ENCODE results near the gene SOX15.
A peak's percentile ranks its signal among the peaks of the same experiment; 100 is the strongest.

Gene SOX15

DNA sequence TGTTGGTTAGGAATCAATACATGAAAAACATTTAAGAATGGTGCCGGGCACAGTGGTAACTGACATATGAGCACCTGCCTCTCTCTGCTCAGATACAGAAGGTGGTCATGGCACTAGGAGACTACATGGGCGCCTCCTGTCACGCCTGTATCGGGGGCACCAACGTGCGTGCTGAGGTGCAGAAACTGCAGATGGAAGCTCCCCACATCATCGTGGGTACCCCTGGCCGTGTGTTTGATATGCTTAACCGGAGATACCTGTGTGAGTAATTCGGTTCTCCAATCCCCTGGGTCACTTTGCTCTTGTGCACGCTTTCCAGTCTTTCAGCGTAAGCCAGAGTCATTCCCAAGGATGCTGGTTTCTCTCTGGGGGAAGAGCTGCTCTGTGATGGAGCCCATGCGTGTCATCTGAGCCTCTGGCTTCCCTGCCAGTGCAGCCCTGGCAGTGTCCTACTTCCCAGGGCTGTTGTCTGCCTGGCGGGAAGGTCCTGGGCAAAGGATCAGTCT, 13.4 kb downstream of the SOX15 start:
- no peak for DNase-seq

DNA sequence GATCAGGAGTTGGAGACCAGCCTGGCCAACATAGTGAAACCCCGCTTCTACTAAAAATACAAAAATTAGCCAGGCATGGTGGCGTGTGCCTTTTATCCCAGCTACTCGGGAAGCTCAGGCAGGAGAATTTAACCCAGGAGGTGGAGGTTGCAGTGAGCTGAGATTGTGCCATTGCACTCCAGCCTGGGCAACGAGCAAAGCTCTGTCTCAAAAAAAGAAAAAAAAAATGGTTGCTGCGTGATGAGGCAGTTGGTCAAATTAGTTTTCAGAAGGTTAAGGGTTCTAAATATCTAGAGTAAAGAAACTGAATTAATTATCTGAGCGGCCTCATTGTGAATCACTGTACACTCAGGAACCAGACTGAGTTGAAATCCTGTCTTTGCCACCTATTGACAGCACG, 13.9 kb downstream of the SOX15 start:
- no peak for DNase-seq

DNA sequence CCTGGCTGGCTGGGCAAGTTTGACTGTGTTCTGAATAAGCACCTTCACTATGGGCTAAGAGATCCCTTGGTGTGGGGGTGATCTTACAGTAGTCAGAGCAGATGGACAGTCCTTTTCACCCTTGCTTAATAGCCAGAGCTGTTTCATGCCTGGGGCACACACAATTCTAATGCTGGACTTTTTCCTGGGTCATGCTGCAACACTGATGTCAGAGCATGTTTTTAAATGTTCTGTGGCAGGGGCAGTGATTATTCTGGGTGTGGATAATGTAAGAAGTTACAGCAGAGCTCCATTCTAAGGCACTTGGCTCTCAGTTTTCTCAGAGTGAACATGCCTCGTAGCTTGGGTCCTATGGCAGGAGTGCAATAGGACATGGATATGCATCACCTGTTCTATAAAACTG, 14.4 kb downstream of the SOX15 start:
- DNase-seq: no peak

DNA sequence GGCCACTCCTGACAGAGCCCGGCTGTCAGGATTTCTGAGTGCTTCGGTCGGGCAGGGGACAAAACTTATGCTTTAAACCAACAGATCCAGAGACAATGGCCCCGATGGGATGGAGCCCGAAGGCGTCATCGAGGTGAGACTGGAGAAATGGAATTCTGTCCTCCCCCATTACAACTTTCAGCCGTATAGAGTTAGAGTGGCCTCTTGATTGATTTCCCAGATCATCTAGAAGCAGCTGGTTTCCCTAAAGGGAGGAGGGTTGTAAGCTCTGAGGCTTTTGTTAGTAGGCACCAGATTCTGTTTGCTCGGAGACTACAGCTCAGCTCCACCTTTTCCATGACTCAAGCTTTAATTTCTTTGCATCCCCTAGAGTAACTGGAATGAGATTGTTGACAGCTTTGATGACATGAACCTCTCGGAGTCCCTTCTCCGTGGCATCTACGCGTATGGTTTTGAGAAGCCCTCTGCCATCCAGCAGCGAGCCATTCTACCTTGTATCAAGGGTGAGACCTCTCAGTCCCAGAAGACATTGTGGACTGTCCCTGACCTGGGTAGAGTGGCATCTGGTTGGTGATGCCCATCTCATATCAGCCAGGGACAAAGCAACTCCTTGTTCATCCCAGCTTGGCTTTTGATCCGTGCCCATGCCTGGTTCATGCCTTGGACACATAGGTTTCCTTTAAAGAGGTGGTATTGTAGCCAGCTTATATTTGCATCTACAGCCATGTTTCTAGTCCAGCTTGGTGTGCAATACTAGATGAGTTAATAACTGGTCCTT, 15.5 kb downstream of the SOX15 start:
- no peak for DNase-seq

- DNase-seq: peak; percentile 94
Observed at GRCh38 chr17:7573324-7574080, 16.4 kb downstream of the SOX15 start.

GRCh38 chr17:7572588-7573323, 17.1 kb downstream of the SOX15 start:
- DNase-seq: peak; percentile 100

DNA sequence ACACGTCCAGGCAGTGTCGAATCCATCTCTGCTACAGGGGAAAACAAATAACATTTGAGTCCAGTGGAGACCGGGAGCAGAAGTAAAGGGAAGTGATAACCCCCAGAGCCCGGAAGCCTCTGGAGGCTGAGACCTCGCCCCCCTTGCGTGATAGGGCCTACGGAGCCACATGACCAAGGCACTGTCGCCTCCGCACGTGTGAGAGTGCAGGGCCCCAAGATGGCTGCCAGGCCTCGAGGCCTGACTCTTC, 17.6 kb downstream of the SOX15 start:
- no peak for DNase-seq

GRCh38 chr17:7570351-7570750, 19.5 kb downstream of the SOX15 start:
- no peak for DNase-seq

DNA sequence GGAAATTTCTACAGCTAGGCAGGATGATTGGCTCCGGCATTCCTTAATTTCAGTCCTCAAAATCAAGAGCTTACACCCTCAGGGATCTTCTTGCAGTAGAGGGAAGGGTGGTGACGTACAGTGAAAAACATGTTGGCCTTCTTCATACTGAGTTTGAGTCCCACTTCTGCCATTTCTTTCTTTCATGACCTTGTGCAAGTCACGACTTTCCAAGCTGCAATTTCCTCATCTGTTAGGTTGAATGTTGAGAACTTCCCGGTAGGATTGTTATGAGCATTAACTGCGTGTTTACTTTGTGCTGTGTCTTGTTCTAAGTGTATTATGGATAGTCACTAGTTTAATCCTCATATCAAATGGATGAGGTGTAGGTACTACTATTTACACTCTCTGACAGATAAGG, 20.3 kb downstream of the SOX15 start:
- no peak for DNase-seq

DNA sequence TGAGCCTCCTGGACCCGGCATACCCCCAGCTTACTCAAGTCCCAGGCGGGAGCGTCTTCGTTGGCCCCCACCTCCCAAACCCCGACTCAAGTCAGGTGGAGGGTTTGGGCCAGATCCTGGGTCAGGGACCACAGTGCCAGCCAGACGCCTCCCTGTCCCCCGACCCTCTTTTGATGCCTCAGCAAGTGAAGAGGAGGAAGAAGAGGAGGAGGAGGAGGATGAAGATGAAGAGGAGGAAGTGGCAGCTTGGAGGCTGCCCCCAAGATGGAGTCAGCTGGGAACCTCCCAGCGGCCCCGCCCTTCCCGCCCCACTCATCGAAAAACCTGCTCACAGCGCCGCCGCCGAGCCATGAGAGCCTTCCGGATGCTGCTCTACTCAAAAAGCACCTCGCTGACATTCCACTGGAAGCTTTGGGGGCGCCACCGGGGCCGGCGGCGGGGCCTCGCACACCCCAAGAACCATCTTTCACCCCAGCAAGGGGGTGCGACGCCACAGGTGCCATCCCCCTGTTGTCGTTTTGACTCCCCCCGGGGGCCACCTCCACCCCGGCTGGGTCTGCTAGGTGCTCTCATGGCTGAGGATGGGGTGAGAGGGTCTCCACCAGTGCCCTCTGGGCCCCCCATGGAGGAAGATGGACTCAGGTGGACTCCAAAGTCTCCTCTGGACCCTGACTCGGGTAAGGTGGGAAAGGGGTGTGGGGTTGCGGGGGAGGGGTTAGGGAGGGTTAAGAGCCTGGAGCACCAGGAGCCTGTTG, 26.6 kb downstream of the SOX15 start:
- no peak for DNase-seq

- DNase-seq: no peak
Observed at GRCh38 chr17:7562208-7562605, 27.7 kb downstream of the SOX15 start.

- peak; percentile 93 for DNase-seq
Observed at GRCh38 chr17:7561589-7562207, 28.2 kb downstream of the SOX15 start, which contains the start of gene SENP3. TSS of gene SENP3 (plus strand) at chr17:7561919. CDS start at chr17:7563077, 1,158 bp downstream.

- DNase-seq: peak; percentile 94
Observed at GRCh38 chr17:7561028-7561575, 28.8 kb downstream of the SOX15 start.

DNA sequence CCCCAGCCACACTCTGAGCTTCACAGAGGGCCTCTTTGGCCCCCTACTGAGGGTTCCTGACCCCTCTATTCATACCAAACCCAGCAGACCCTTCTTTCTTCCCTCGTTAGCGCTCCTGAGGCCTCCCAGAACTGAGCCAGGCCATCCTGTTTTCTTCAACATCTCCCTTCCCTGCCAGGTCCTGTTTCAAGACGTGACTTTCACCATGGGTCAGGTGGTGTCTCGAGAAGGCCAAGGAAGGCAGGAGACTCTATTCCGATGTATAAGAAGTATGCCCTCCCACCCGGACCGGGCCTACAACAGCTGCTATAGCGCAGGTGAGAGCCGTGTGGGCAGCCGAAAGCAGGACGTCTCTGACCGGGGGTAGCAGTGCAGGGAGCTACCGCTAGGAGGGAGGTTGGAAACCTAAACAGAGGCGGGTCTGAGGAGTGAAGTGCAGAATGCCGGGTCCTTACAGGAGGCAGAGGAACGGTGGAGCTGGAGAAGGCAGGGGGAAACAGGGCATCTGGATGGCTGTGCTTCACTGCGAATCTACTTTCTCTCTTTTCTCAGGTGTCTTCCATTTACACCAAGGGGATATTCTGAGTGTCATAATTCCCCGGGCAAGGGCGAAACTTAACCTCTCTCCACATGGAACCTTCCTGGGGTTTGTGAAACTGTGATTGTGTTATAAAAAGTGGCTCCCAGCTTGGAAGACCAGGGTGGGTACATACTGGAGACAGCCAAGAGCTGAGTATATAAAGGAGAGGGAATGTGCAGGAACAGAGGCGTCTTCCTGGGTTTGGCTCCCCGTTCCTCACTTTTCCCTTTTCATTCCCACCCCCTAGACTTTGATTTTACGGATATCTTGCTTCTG, 29.5 kb downstream of the SOX15 start:
- peak; percentile 72 for DNase-seq

DNA sequence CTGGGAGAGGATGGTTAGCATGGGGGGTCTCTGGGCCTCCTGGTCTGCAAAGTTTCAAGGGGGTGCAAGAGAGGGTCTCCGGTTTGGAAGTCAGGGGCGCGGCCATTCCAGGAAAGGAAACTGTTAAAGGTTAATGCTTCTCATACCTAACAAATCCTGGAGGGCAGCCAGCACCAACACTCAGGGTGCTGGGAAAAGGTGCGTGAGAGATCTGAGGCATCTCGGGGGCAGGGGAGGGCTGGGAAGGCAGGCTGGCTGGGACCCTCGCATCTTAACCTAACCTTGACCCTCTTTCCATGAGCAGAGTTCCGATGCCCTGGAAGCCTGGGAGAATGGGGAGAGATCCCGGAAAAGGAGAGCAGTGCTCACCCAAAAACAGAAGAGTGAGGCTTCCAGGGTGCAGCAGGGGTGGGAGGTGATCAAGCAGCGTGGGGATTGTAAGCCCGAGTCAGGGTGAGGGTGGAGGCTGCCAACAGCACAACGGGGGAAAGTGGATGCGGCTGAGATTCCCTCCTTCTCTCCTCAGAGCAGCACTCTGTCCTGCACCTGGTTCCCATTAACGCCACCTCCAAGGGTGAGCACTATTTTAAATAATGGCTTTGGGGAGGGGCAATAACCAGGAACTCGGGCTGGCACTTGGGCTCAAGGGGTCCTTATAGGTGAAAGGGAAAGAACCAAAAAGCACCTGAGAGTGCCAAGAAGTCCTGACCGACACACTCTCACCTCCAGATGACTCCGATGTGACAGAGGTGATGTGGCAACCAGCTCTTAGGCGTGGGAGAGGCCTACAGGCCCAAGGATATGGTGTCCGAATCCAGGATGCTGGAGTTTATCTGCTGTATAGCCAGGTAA, 30.3 kb downstream of the SOX15 start:
- DNase-seq: no peak

DNA sequence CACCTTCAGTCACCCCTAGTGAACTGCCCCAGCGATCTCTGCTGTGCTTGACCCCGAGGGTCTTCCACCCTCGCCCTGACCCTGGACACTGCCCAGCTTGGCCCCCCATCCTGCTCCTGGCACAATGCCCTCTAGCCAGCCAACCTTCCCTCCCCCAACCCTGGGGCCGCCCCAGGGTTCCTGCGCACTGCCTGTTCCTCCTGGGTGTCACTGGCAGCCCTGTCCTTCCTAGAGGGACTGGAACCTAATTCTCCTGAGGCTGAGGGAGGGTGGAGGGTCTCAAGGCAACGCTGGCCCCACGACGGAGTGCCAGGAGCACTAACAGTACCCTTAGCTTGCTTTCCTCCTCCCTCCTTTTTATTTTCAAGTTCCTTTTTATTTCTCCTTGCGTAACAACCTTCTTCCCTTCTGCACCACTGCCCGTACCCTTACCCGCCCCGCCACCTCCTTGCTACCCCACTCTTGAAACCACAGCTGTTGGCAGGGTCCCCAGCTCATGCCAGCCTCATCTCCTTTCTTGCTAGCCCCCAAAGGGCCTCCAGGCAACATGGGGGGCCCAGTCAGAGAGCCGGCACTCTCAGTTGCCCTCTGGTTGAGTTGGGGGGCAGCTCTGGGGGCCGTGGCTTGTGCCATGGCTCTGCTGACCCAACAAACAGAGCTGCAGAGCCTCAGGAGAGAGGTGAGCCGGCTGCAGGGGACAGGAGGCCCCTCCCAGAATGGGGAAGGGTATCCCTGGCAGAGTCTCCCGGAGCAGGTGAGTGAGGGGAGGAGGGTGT, 31.2 kb downstream of the SOX15 start, which contains the start of gene TNFSF13:
Gene TNFSF13, plus strand, starts transcription at position 207 of the 776 bp plus-strand sequence. Its CDS starts 290 bp downstream, at position 497.
- DNase-seq: no peak

- DNase-seq: peak; percentile 89
Observed at GRCh38 chr17:7557775-7558543, 31.9 kb downstream of the SOX15 start.

- DNase-seq: no peak
Observed at GRCh38 chr17:7557147-7557764, 32.6 kb downstream of the SOX15 start.
